A549 (cell line): ENCODE results near the gene ERRFI1. TPM values are rescaled to one million over a fixed set of nuclear protein-coding genes. Genes with fewer than 3 reads are reported as not detected.

Source experiments
- ATAC-seq, 2 experiments: fragments of 200-7000 bp in 1 of 2; fragments of >200 bp in 1 of 2; cut with Nextera tagmentation in 1 of 2; cut with Tn5 transposase in 1 of 2; 3 replicates each; pipeline versions ENCODE4 v1.8.0 to v1.9.1; 2018 to 2020; ENCODE audit warnings: mild to moderate bottlenecking in 1 of 2, moderate library complexity in 1 of 2
- CTCF ChIA-PET: fragments of 300-600 bp; sonication (Branson Sonifier 250); formaldehyde crosslinking; extraction: SDS; loops from one replicate; lab custom pipeline; 2021; ENCODE audit warnings: antibody characterized with exemption, inconsistent platforms; lab: Yijun Ruan, JAX
- POLR2A ChIA-PET: fragments of 350-600 bp; formaldehyde crosslinking; extraction: SDS; loops from one replicate; lab custom pipeline; 2021; ENCODE audit warnings: antibody characterized with exemption, inconsistent platforms; lab: Yijun Ruan, JAX
- DNase-seq, 2 experiments: peaks; one replicate each; pipeline versions ENCODE4 v3.0.0 to v3.0.0-alpha.2; 2011 to 2016; ENCODE audit warnings: low read depth in 1 of 2, low spot score in 1 of 2
- FAIRE-seq: peaks from 2 replicates; lab custom pipeline; 2011; peaks lifted over from hg19 to GRCh38; lab: Jason Lieb, UNC
- H3K27ac ChIP-seq, 2 experiments: fragments of >200 bp; sonication (Bioruptor Twin); formaldehyde crosslinking; 3 replicates each; pipeline ENCODE4 v1.5.1; 2016 to 2017
- H3K4me1 ChIP-seq: fragments of >200 bp; sonication (Bioruptor Twin); formaldehyde crosslinking; 3 replicates; pipeline ENCODE4 v1.6.1; 2016
- H3K4me2 ChIP-seq: fragments of >200 bp; sonication (Bioruptor Twin); formaldehyde crosslinking; 3 replicates; pipeline ENCODE4 v1.6.1; 2016
- H3K4me3 ChIP-seq: fragments of >200 bp; sonication (Bioruptor Twin); formaldehyde crosslinking; 3 replicates; pipeline ENCODE4 v1.5.1; 2016
- H3K9me3 ChIP-seq: fragments of >200 bp; sonication (Bioruptor Twin); formaldehyde crosslinking; 3 replicates; pipeline ENCODE4 v1.6.1; 2016
- CBX8 ChIP-seq: fragments of 200-600 bp; sonication (generic); IDR thresholded peaks from 2 replicates; pipeline ENCODE4 v1.6.1; 2016
- CTCF ChIP-seq: fragments of >200 bp; sonication (Bioruptor Twin); formaldehyde crosslinking; IDR thresholded peaks from 3 replicates; pipeline ENCODE4 v1.5.1; 2016
- EHMT2 ChIP-seq: fragments of 200-600 bp; sonication (generic); IDR thresholded peaks from 2 replicates; pipeline ENCODE4 v1.6.1; 2016; ENCODE audit warnings: antibody characterized with exemption, low read depth, mild to moderate bottlenecking, moderate library complexity
- ESRRA ChIP-seq: fragments of 150-350 bp; IDR thresholded peaks from 2 replicates; pipeline ENCODE4 v1.6.1; 2014; ENCODE audit warnings: mild to moderate bottlenecking, low read length, borderline replicate concordance
- FOSB ChIP-seq: fragments of 250-450 bp; sonication (Bioruptor Pico); IDR thresholded peaks from 2 replicates; pipeline ENCODE4 v1.5.0; 2020; ENCODE audit warnings: mild to moderate bottlenecking, moderate library complexity
- HDAC2 ChIP-seq: fragments of 200-600 bp; sonication (generic); IDR thresholded peaks from 2 replicates; pipeline ENCODE4 v1.6.1; 2016
- HES2 ChIP-seq: fragments of >200 bp; sonication (Bioruptor Twin); formaldehyde crosslinking; IDR thresholded peaks from 2 replicates; pipeline ENCODE4 v1.6.1; 2016
- JUN ChIP-seq, 2 experiments: fragments of >200 bp; sonication (Bioruptor Twin); formaldehyde crosslinking; IDR thresholded peaks; 2 replicates in 1 of 2; 3 replicates in 1 of 2; pipeline ENCODE4 v1.6.1; 2016 to 2017
- KDM5A ChIP-seq: fragments of 200-600 bp; sonication (generic); IDR thresholded peaks from 2 replicates; pipeline ENCODE4 v1.6.1; 2016; ENCODE audit warnings: antibody characterized with exemption, mild to moderate bottlenecking
- MYC ChIP-seq: IDR thresholded peaks from 2 replicates; pipeline ENCODE4 v1.6.1; 2012; ENCODE audit warnings: mild to moderate bottlenecking, inconsistent platforms, low read length, improper control_type of control experiment, borderline replicate concordance
- NFE2L2 ChIP-seq: fragments of 150-350 bp; conservative IDR thresholded peaks from 2 replicates; pipeline ENCODE4 v1.6.1; 2014; ENCODE audit warnings: low read length
- PHF8 ChIP-seq: fragments of 200-600 bp; sonication (generic); IDR thresholded peaks from 2 replicates; pipeline ENCODE4 v1.6.1; 2016; ENCODE audit warnings: low read depth, mild to moderate bottlenecking, antibody characterized with exemption, moderate library complexity, borderline replicate concordance
- POLR2A ChIP-seq: IDR thresholded peaks from 2 replicates; pipeline ENCODE4 v1.6.1; 2012; ENCODE audit warnings: mild to moderate bottlenecking, low read length
- POLR2AphosphoS2 ChIP-seq: conservative IDR thresholded peaks from 2 replicates; pipeline ENCODE4 v1.6.1; 2012; ENCODE audit warnings: low read length, improper control_type of control experiment, inconsistent platforms
- RARB ChIP-seq: fragments of 250-450 bp; sonication (Bioruptor Pico); IDR thresholded peaks from 2 replicates; pipeline ENCODE4 v1.8.0; 2021; ENCODE audit warnings: mild to moderate bottlenecking, moderate library complexity
- RCOR1 ChIP-seq: fragments of 150-350 bp; IDR thresholded peaks from 2 replicates; pipeline ENCODE4 v1.6.1; 2014; ENCODE audit warnings: antibody characterized with exemption, low read length, low read depth
- RFX5 ChIP-seq: fragments of 450-650 bp; IDR thresholded peaks from 2 replicates; pipeline ENCODE4 v1.7.1; 2014; ENCODE audit warnings: antibody characterized with exemption, mild to moderate bottlenecking, moderate library complexity
- SMC3 ChIP-seq: fragments of >200 bp; sonication (Bioruptor Twin); formaldehyde crosslinking; IDR thresholded peaks from 3 replicates; pipeline ENCODE4 v1.6.1; 2018; ENCODE audit warnings: inconsistent platforms
- SREBF2 ChIP-seq: fragments of 450-650 bp; IDR thresholded peaks from 2 replicates; pipeline ENCODE4 v1.6.1; 2014; ENCODE audit warnings: mild to moderate bottlenecking, moderate library complexity
- ZC3H11A ChIP-seq: fragments of 450-650 bp; IDR thresholded peaks from 2 replicates; pipeline ENCODE4 v1.6.1; 2014; ENCODE audit warnings: antibody characterized with exemption, mild to moderate bottlenecking
- ZFP36 ChIP-seq: fragments of 450-650 bp; IDR thresholded peaks from 2 replicates; pipeline ENCODE4 v1.6.1; 2014; ENCODE audit warnings: borderline replicate concordance; ENCODE audit not compliant: partially characterized antibody
- ZSCAN20 ChIP-seq: fragments of 250-450 bp; sonication (Bioruptor Pico); IDR thresholded peaks from 2 replicates; pipeline ENCODE4 v1.8.0; 2022; ENCODE audit warnings: mild to moderate bottlenecking, moderate library complexity
- WGBS: methylation state at CpG from one replicate; pipeline ENCODE4 v1.1.6; 2017; ENCODE audit errors: missing lambda C conversion rate; 5-methylcytosine and 5-hydroxymethylcytosine counted together
- polyA plus RNA-seq, 4 experiments: library from polyadenylated mRNA; depleted of rRNA in 3 of 4; stranded (reverse); fragments of >200 nt; fragmentation: RNase III in 1 of 4; extraction: RNeasy Plus Mini Kit Qiagen cat#74134 plus additional on column Dnase treatment in 1 of 4; gene quantifications; 2 replicates in 3 of 4; 3 replicates in 1 of 4; pipeline ENCODE4 v1.2.3, GENCODE V29; 2011 to 2017
- TF ChIP-seq, protein P1 (sequence below): fragments of 250-450 bp; sonication (Bioruptor Pico); IDR thresholded peaks from 2 replicates; pipeline ENCODE4 v1.5.0; 2020; ENCODE audit warnings: low read depth, mild to moderate bottlenecking, moderate library complexity
- TF ChIP-seq, protein P2 (sequence below): fragments of 150-350 bp; IDR thresholded peaks from 2 replicates; pipeline ENCODE4 v1.6.1; 2014; ENCODE audit warnings: low read depth, mild to moderate bottlenecking, low read length

The ERRFI1 gene
- polyA plus RNA-seq, 2 of the 4 experiments (the other 2 are of a cell fraction) = 51.0 to 217 TPM

GRCh38 chr1:8015036-8015808, 10.9 kb downstream of the ERRFI1 start (continued):
- TF ChIP-seq ZFP36 (no peak), HDAC2 (no peak), POLR2AphosphoS2 (peak; percentile 5; the same call in 1 of the 2 replicates), ZC3H11A (no peak), PHF8 (no peak), RCOR1 (no peak), POLR2A (no peak), SREBF2 (no peak), FOSB (no peak), NFE2L2 (no peak), EHMT2 (no peak), CTCF (peak; percentile 58), ZSCAN20 (CRISPR knock-in tag) (no peak), KDM5A (no peak), CBX8 (no peak), RFX5 (no peak), HES2 (no peak), SMC3 (peak; percentile 64), MYC (no peak), JUN (IDR thresholded peaks at IDR 0.05) (no peak; a peak in 2 of 5 replicates)
- TF ChIP-seq, protein P1, sequence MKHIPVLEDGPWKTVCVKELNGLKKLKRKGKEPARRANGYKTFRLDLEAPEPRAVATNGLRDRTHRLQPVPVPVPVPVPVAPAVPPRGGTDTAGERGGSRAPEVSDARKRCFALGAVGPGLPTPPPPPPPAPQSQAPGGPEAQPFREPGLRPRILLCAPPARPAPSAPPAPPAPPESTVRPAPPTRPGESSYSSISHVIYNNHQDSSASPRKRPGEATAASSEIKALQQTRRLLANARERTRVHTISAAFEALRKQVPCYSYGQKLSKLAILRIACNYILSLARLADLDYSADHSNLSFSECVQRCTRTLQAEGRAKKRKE (CRISPR knock-in tag) = no peak
- TF ChIP-seq, protein P2, sequence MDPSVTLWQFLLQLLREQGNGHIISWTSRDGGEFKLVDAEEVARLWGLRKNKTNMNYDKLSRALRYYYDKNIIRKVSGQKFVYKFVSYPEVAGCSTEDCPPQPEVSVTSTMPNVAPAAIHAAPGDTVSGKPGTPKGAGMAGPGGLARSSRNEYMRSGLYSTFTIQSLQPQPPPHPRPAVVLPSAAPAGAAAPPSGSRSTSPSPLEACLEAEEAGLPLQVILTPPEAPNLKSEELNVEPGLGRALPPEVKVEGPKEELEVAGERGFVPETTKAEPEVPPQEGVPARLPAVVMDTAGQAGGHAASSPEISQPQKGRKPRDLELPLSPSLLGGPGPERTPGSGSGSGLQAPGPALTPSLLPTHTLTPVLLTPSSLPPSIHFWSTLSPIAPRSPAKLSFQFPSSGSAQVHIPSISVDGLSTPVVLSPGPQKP = no peak

DNA sequence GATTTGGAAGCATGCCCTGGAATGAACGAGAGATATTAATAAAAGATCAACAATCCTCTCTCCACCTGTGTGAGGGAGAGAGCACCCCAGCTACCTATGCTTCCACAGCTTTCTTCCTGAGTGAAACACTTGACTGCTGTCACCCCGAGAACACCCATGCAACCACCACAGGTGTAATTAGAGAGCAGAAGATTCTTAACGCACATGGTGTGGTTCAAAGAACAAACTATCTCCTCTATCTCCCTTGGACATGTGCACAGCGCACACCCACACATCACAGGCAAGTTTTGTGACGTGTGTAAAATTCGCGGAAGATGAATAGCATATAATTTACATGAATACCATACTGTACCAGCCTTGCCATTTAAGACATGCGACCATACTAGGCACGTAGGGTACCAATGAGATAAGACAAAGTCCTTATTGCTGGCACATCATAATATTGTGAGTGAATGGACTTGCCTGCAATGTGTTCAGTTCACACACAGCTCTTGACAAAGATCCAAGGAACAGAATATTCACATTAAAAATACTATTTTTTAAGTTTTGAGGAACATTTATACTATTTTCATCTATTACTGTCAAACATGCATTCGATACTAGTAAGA, 11.6 kb downstream of the ERRFI1 start:
- CTCF ChIA-PET = interaction anchor here (0.8 to 13.0 kb wide), 46 partner anchors 9 to 379 kb away, joined by 3 to 172 read pairs (median 4); partner anchors contain the start of genes ERRFI1 and SLC45A1
- H3K9me3 ChIP-seq = no peaks in the 10 kb centered on the region
- TF ChIP-seq ESRRA (no peak), RARB (CRISPR knock-in tag) (0 out of 2 replicates have a peak, but pooled peaks have one; percentile 16)
- no peak overlapping the region for H3K4me3 ChIP-seq
- peak overlapping the region; percentile 86 for H3K4me2 ChIP-seq
- DNase-seq (no peak), ATAC-seq (no peak), FAIRE-seq (no peak)
- H3K27ac ChIP-seq = peak overlapping the region; percentile 68 to 82; a peak in 4 of 6 replicates
- WGBS = 85% methylated on average over 10 of the region's 10 CpGs
- H3K4me1 ChIP-seq = peaks cover 93% of the 10 kb centered on the region
- POLR2A ChIA-PET = interaction anchor here (0.6 to 1.3 kb wide), 7 partner anchors 9 to 300 kb away, joined by 3 to 9 read pairs (median 4); no protein-coding TSS in a partner anchor
